Left lung (tissue), 10 donors: ENCODE results near the gene MEPCE. TPM values are rescaled to one million over a fixed set of nuclear protein-coding genes. Genes with fewer than 3 reads are reported as not detected.

Experiments used
- ATAC-seq: fragments of 200-7000 bp; cut with Tn5 transposase; one replicate; pipeline ENCODE4 v1.9.1; 2020; ENCODE audit warnings: moderate library complexity
- DNase-seq, 4 donors: peaks; one replicate each; pipeline ENCODE4 v3.0.0-alpha.2; 2013 to 2020
- H3K27ac ChIP-seq, 2 donors: fragments of 200-600 bp; sonication (generic) in 1 of 2; one replicate each; pipeline versions ENCODE4 v1.5.0 to v1.8.0; 2020 to 2021
- H3K27me3 ChIP-seq, 2 donors: fragments of 200-600 bp; sonication (generic) in 1 of 2; one replicate each; pipeline versions ENCODE4 v1.5.0 to v1.8.0; 2020 to 2021
- H3K36me3 ChIP-seq, 2 donors: fragments of 200-600 bp; sonication (generic) in 1 of 2; one replicate each; pipeline versions ENCODE4 v1.5.0 to v1.8.0; 2020 to 2021
- H3K4me1 ChIP-seq, 2 donors: fragments of 200-600 bp; one replicate each; pipeline ENCODE4 v1.8.0; 2021
- H3K4me3 ChIP-seq, 2 donors: fragments of 200-600 bp; sonication (generic) in 1 of 2; one replicate each; pipeline versions ENCODE4 v1.5.0 to v1.8.0; 2020 to 2021; ENCODE audit warnings: mild to moderate bottlenecking in 1 of 2
- H3K9me3 ChIP-seq, 2 donors: fragments of 200-600 bp; sonication (generic) in 1 of 2; one replicate each; pipeline versions ENCODE4 v1.5.0 to v1.8.0; 2020 to 2021
- CTCF ChIP-seq, 2 donors: fragments of 200-600 bp; sonication (generic) in 1 of 2; IDR thresholded peaks; one replicate each; pipeline versions ENCODE4 v1.5.0 to v1.8.0; 2021; ENCODE audit warnings: antibody characterized with exemption in 2 of 2
- intact Hi-C, 2 donors: fragments of 100-400 bp; cut with DNase I; formaldehyde crosslinking; loops; one replicate each; pipeline versions ENCODE4 v1.11.2 to v1.14.2; 2022
- polyA plus RNA-seq, 6 donors: library from polyadenylated mRNA; unstranded; fragments of 120-200 nt; gene quantifications; one replicate each; pipeline ENCODE4 v1.2.1, GENCODE V29; 2013; ENCODE audit not compliant: insufficient read length in 6 of 6
- total RNA-seq, 2 donors: library from RNA; stranded (reverse); fragmentation: NEBNext Ultra II Directional; extraction: Animal tissue kit (Norgen Biotek cat#: 25700); gene quantifications; one replicate each; pipeline ENCODE4 v1.2.1, GENCODE V29; 2021
- donor health status: DM: no; HTN: yes; CAD: no.
- donor health status: DM: no; HTN: no; CAD: no.

Gene MEPCE
- total and polyA plus RNA-seq, 8 donors: 25.0 to 49.3 (median 42.6) TPM

- no peak for DNase-seq
- TF ChIP-seq CTCF (IDR thresholded peaks at IDR 0.05): no peak
- no peaks in the 10 kb centered on the region for H3K36me3 ChIP-seq
- H3K4me1 ChIP-seq: no peaks in the 10 kb centered on the region
- H3K27me3 ChIP-seq: no peaks in the 10 kb centered on the region
- intact Hi-C loops: no loop called here
- ATAC-seq: no peak
- no peaks in the 10 kb centered on the region for H3K9me3 ChIP-seq
- H3K27ac ChIP-seq: no peak overlapping the region
- no peak overlapping the region for H3K4me3 ChIP-seq
Measured at GRCh38 chr7:100415448-100415847, 14.2 kb upstream of the MEPCE start.

GRCh38 chr7:100418930-100419659, 10.5 kb upstream of the MEPCE start:
- no peak for TF ChIP-seq CTCF (IDR thresholded peaks at IDR 0.05)
- intact Hi-C loops: no loop called here
- Histone ChIP-seq H3K27me3 (no peaks in the 10 kb centered on the region), H3K27ac (no peak overlapping the region), H3K36me3 (no peaks in the 10 kb centered on the region), H3K4me1 (no peaks in the 10 kb centered on the region), H3K4me3 (no peak overlapping the region), H3K9me3 (no peaks in the 10 kb centered on the region)
- DNase-seq: no peak
- no peak for ATAC-seq

GRCh38 chr7:100419660-100420226, 9.9 kb upstream of the MEPCE start:
- TF ChIP-seq CTCF (IDR thresholded peaks at IDR 0.05): no peak
- no peaks in the 10 kb centered on the region for H3K4me1 ChIP-seq
- no peaks in the 10 kb centered on the region for H3K27me3 ChIP-seq
- DNase-seq: no peak
- intact Hi-C loops: no loop called here
- no peak for ATAC-seq
- H3K27ac ChIP-seq: no peak overlapping the region
- no peak overlapping the region for H3K4me3 ChIP-seq
- H3K36me3 ChIP-seq: no peaks in the 10 kb centered on the region
- H3K9me3 ChIP-seq: no peaks in the 10 kb centered on the region

- TF ChIP-seq CTCF (IDR thresholded peaks at IDR 0.05): no peak
- H3K4me1 ChIP-seq: peaks cover 0 to 11% of the 10 kb centered on the region in 2 donors
- H3K4me3 ChIP-seq: no peak overlapping the region
- DNase-seq: no peak
- intact Hi-C loops: no loop called here
- H3K36me3 ChIP-seq: no peaks in the 10 kb centered on the region
- no peaks in the 10 kb centered on the region for H3K27me3 ChIP-seq
- no peaks in the 10 kb centered on the region for H3K9me3 ChIP-seq
- no peak for ATAC-seq
- H3K27ac ChIP-seq: no peak overlapping the region
Measured at GRCh38 chr7:100423315-100423714, 6.3 kb upstream of the MEPCE start.

- no peak for TF ChIP-seq CTCF (IDR thresholded peaks at IDR 0.05)
- no peaks in the 10 kb centered on the region for H3K9me3 ChIP-seq
- no peak overlapping the region for H3K27ac ChIP-seq
- no peaks in the 10 kb centered on the region for H3K27me3 ChIP-seq
- H3K4me3 ChIP-seq: no peak overlapping the region
- DNase-seq (no peak), ATAC-seq (no peak)
- intact Hi-C loops: no loop called here
- H3K36me3 ChIP-seq: no peaks in the 10 kb centered on the region
- peaks cover 0 to 14% of the 10 kb centered on the region in 2 donors for H3K4me1 ChIP-seq
Measured at GRCh38 chr7:100425347-100425746, 4.3 kb upstream of the MEPCE start.
